Measurements from ENCODE around the gene TRMO.

DNA sequence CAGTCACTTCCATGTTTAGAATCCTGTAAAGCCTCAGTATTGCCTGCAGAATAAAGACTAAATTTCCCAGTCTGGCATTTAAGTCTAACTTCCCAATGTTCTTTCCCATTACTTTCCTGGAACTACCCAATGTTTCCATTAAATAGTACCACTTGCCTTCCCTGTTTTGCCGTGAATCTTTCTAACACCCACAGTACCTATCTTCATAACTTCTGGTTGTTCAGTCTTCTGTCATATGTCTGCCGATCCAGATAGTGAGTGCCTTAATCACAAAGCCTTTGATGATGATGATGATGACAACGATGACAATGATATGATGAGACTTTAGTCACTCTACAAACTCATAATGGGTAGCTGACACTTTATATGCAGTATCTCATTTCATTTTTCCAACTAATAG lies 22.3 kb upstream of the TRMO start:
- TF ChIP-seq, protein P1, sequence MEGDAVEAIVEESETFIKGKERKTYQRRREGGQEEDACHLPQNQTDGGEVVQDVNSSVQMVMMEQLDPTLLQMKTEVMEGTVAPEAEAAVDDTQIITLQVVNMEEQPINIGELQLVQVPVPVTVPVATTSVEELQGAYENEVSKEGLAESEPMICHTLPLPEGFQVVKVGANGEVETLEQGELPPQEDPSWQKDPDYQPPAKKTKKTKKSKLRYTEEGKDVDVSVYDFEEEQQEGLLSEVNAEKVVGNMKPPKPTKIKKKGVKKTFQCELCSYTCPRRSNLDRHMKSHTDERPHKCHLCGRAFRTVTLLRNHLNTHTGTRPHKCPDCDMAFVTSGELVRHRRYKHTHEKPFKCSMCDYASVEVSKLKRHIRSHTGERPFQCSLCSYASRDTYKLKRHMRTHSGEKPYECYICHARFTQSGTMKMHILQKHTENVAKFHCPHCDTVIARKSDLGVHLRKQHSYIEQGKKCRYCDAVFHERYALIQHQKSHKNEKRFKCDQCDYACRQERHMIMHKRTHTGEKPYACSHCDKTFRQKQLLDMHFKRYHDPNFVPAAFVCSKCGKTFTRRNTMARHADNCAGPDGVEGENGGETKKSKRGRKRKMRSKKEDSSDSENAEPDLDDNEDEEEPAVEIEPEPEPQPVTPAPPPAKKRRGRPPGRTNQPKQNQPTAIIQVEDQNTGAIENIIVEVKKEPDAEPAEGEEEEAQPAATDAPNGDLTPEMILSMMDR (IDR thresholded peaks at IDR 0.05) = no peak
- TF ChIP-seq POLR2AphosphoS5 (IDR thresholded peaks at IDR 0.05) = no peak
- TF ChIP-seq POLR2A (IDR thresholded peaks at IDR 0.05) = no peak
